Activated naive CD8-positive, alpha-beta T cell treated with anti-CD3 and anti-CD28 coated beads, Interleukin-2, amount 50 U/mL, for 16 hours (primary cell): ENCODE data around the gene SLC26A11.
A peak's percentile ranks its signal among the peaks of the same experiment; 100 is the strongest.
"Not testable (repeated sequence)": the region's sequence is repeated elsewhere in the genome, so short reads cannot be mapped to it uniquely, and the experiment has no call there.

Source experiments
- DNase-seq: peaks from one replicate; pipeline ENCODE4 v3.0.0-alpha.2; 2020; ENCODE audit warnings: low read depth, low spot score

The SLC26A11 gene

GRCh38 chr17:80195671-80196529 is 24.3 kb upstream of the SLC26A11 start:
- DNase-seq: peak; percentile 11

GRCh38 chr17:80196652-80197051 is 23.6 kb upstream of the SLC26A11 start:
- no peak for DNase-seq

- no peak for DNase-seq
Observed at GRCh38 chr17:80198144-80198661, 22.0 kb upstream of the SLC26A11 start.

DNA sequence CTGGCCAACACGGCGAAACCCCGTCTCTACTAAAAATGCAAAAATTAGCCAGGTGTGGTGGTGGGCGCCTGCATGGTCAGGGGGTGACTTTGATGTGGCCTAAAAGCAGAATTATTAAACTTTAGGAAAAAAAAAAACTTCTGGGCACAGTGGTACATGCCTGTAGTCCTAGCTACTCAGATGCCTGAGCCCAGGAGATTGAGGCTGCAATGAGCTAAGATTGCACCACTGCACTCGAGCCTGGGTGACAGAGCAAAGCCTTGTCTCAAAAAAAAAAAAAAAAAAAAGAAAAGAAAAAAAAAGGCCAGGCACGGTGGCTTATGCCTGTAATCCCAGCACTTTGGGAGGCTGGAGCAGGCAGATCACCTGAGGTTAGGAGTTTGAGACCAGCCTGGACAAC is 20.9 kb upstream of the SLC26A11 start:
- DNase-seq: not testable (repeated sequence)

DNA sequence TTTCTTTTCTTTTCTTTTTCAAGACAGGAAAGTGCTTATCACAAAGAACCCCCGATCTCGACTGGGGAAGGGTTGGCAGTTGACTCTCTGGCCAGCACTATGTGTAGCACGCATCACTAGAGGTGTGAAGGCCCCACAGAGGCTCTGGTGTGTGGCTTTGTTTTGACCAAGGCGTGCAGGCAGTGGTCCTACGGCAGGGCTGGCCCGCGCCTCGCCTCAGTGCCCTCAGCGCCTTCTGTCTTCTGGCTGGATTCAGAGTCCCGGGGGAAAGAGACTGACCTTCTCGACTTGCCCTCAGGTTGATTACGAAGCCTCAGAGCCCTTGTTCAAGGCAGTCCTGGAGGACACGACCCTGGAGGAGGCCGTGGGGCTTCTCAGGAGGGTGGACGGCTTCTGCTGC is 18.8 kb upstream of the SLC26A11 start:
- no peak for DNase-seq

GRCh38 chr17:80202197-80202596 is 18.0 kb upstream of the SLC26A11 start:
- DNase-seq: no peak

GRCh38 chr17:80203471-80203963 is 16.7 kb upstream of the SLC26A11 start:
- DNase-seq: no peak

- no peak for DNase-seq
Observed at GRCh38 chr17:80204626-80205468, 15.4 kb upstream of the SLC26A11 start.

DNA sequence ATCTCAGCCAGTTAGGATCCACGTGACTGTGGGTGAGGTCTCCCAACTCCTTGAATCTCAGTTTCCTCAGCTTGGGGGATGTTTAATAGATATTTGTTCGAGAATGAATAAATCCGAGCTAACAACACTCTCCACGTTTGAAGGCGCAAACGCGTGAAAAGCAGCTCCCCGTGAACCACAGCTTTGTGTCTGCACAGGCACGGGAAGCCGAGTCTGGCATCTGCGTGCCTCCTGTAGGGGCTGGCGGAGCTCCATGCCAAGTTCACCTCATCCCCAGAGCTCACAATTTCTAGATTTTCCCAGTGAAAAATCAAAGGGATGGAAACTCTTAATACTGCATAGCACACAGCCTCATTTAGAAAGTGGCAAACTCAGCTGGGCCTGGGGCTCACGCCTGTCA is 14.4 kb upstream of the SLC26A11 start:
- no peak for DNase-seq

- no peak for DNase-seq
Observed at GRCh38 chr17:80208050-80208449, 12.2 kb upstream of the SLC26A11 start.

DNA sequence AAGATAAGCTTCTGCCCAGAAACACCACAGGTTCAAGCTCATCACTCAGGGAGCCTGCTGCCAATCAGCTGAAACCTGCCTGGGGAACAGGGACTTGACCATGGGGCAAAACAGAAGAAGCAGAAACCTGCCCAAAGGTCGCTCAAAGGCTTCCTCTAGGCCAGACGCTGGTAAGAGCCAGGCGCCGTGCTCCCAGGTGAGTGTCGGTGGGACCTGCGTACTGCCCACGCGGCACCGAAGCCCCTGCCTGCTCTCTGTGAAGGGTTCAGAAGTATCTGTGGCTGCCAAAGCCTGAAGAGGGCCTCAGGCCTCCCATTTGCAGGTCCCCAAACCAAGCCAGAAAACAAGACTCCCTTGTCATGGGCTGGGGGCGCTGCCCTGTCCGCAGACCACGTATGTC is 10.5 kb upstream of the SLC26A11 start:
- no peak for DNase-seq

DNA sequence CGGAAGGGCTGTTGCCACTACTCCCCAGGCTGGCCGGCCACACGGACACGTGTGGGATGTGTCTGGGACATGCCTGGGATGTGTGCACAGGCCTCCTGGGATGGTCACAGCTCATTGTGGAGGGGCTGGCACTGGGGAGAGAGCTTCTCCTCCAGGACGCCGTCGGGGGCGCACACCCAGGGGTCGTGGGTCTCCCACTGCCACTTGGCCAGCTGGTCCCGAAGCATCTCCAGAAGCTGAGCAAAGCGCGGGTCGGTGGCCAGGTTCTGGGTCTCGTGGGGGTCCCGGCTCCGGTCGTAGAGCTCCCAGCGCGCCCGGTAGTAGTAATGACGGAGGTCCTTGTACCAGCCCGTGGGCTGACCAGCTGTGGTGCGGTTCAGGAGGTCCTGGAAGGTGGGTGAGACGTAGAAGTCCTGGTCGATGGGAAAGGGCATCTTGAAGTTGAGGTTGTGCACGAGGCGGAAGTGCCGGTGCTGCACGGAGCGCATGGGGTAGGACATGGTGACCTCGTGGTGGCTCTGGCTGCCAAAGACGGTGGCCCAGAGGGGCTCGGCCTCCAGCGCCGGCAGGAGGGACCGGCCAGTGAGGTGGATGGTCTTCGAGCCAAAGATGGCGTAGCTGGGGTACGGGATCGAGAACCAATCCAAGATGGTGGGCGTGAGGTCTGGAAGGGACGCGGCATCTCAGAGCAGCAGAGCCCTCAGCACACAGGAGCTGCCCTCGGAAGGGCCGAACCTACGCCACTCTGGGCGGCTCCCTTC is 9.7 kb upstream of the SLC26A11 start:
- DNase-seq: no peak

DNA sequence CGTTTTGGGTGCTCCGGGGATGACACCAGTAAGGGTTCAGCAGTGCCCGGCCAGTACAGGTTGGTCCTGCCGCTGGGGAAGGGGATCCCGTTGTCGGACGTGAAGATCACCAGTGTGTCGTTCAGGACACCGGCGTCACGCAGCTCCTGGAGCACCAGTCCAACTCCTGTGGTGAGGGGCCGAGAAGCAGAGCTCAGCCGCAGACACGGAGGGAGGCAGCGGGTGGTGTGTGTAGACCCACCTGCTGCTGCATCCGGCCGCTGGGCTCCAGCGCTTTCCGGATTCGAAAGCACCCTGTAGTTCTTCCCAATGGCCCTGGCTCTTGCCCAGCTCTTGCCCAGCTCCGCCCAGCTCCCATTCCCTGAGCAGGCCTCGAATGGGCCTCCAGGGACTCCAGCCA is 8.1 kb upstream of the SLC26A11 start:
- DNase-seq: no peak

DNA sequence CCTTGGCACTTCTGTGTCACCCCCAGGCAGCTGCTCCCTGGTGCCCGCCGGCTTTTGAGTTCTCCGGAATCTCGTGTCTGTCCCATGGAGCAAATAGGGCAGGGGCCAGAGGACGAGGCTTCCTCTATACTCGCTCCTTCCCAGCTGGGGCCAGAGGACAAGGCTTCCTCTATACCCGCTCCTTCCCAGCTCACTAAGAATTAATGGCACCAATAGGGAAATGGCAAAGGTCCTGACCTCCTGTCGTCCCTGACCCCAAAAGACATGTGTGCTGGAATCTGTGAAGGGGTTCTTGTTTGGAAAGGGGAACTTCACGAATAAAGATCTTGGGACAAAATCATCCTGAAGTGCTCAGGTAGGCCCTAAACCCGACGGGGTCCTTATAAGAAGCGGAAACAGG is 7.7 kb upstream of the SLC26A11 start:
- no peak for DNase-seq

DNA sequence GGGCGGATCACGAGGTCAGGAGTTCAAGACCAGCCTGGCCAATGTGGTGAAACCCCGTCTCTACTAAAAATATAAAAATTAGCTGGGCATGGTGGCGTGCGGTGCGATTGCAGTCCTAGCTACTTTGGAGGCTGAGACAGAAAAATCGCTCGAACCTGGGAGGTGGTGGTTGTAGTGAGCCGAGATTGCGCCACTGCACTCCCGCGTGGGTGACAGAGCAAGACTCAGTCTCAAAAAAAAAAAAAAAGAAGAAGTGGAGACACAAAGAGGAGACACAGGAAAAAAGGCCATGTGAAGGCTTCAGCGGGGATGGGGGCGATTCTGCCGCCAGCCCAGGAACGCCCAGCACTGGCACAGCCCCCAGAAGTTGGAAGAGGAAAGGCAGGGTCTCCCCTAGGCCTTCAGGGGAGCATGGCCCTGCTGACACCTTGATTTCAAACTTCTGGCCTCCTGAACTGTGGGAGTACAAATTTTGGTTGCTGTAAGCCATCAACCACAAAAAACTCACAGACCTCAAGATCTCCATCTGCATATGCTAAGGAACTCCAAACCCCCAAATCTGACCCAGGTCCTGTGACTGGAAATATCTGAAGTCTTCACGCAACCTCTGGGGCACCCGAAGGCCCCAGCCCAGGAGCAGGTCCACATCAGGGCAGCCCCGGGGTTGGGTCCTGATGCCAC is 7.1 kb upstream of the SLC26A11 start:
- no peak for DNase-seq

DNA sequence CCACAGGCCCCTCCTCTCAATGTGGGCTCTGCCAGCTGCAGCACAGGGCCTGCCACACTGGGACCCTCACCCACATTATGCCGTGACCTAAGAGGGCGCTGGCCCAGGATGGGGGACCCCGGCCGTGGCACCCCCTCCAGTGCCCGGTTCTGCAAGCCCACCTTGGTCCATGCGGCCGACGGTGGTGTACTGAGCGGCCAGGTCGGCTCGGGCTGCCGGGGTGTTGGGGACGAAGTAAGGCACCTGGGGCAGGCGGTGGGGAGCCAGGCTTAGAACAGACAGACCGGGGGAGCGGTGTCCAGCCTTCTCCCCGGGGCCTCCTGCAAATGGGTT is 6.6 kb upstream of the SLC26A11 start:
- DNase-seq: no peak

- DNase-seq: no peak
Observed at GRCh38 chr17:80214012-80214877, 6.0 kb upstream of the SLC26A11 start.

GRCh38 chr17:80214878-80215210 is 5.4 kb upstream of the SLC26A11 start:
- no peak for DNase-seq

DNA sequence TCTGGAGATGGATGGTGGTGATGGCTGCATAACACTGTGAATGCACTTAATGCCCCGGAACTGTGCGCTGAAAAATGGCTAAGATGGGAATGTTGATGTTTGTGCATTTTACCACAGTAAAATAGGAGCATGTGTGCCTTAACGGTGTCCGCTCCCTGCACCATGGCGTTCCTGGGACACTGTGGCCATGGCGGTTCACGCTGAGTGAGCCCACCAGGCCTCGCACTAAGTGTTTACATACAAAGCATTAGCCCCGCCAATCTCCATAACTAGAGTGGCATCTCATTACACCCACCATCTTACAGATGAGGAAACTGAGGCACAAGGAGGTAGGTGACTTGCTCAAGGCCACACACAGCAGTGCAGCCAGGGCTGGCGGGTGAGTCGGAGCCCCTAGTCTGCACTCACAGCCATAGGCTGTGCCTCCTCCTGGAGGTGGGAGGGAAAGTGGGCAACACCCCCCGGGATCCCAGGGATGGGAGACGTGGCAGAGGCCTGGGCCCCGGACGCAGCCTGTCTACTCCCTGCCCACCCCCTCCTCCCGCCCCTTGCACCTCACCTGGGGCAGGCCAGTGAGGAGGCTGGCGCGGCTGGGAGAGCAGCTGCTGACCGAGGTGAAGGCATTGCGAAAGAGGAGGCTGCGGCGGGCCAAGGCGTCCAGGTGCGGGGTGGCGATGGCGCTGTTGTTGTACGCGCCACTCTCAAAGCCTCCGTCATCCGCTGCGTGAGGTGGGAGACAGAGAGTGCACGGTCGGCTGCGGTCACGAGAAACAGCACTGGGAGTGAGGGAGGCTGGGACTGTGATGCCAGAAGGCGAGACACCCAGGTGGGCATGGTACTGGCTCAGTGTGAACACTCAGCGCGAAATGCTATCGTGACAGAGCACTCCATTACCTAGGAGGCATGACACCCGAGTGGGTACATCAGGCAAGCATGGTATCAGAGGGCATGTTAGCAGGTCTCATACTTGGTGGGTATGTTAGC is 3.5 kb upstream of the SLC26A11 start:
- DNase-seq: no peak
